SK-N-MC (cell line): ENCODE measurements around the gene KRTAP5-8.
"Not testable (repeated sequence)": the region's sequence is repeated elsewhere in the genome, so short reads cannot be mapped to it uniquely, and the experiment has no call there.

Source experiments
- DNase-seq: peaks from one replicate; pipeline ENCODE4 v3.0.0-alpha.2; 2011; ENCODE audit warnings: low read depth, low spot score
- H3K27ac ChIP-seq: fragments of 200-600 bp; sonication (generic); 2 replicates; pipeline ENCODE4 v1.5.1; 2016; ENCODE audit warnings: mixed run types
- H3K36me3 ChIP-seq: fragments of 200-600 bp; sonication (generic); 2 replicates; pipeline ENCODE4 v1.6.1; 2017; ENCODE audit warnings: antibody characterized with exemption, low read length, mixed read lengths; ENCODE audit not compliant: insufficient read depth
- H3K4me3 ChIP-seq: fragments of 200-600 bp; sonication (generic); 2 replicates; pipeline ENCODE4 v1.5.1; 2016
- H3K9ac ChIP-seq: fragments of 200-600 bp; sonication (generic); 2 replicates; pipeline ENCODE4 v1.8.0; 2017; ENCODE audit warnings: mixed run types, mixed read lengths; ENCODE audit not compliant: insufficient read length
- H3K9me3 ChIP-seq: fragments of 200-600 bp; sonication (generic); 2 replicates; pipeline ENCODE4 v1.6.1; 2017; ENCODE audit warnings: low read depth, mild to moderate bottlenecking, antibody characterized with exemption, low read length, moderate library complexity, mixed read lengths
- EZH2 ChIP-seq: fragments of 200-600 bp; sonication (generic); IDR thresholded peaks from one replicate; pipeline ENCODE4 v1.6.1; 2017; ENCODE audit warnings: antibody characterized with exemption
- FOXP2 ChIP-seq: optimal IDR thresholded peaks from 2 replicates; pipeline ENCODE3; 2011; ENCODE audit warnings: mild to moderate bottlenecking, moderate library complexity; ENCODE audit not compliant: insufficient read depth; ENCODE audit errors: extremely low read length, control extremely low read depth
- POLR2AphosphoS5 ChIP-seq: IDR thresholded peaks from 2 replicates; pipeline ENCODE4 v1.6.1; 2012; ENCODE audit warnings: mild to moderate bottlenecking, low read depth, low read length, borderline replicate concordance

The KRTAP5-8 gene

GRCh38 chr11:71563406-71563805, 25.6 kb downstream of the KRTAP5-8 start:
- no peaks in the 10 kb centered on the region for H3K36me3 ChIP-seq
- H3K9me3 ChIP-seq: no peaks in the 10 kb centered on the region
- DNase-seq: no peak
- no peak overlapping the region for H3K9ac ChIP-seq
- no peak overlapping the region for H3K27ac ChIP-seq
- H3K4me3 ChIP-seq: no peak overlapping the region
- TF ChIP-seq FOXP2: no peak
- no peak for TF ChIP-seq POLR2AphosphoS5
- TF ChIP-seq EZH2: no peak

- TF ChIP-seq EZH2 (no peak), FOXP2 (no peak), POLR2AphosphoS5 (no peak)
- H3K27ac ChIP-seq: no peak overlapping the region
- no peaks in the 10 kb centered on the region for H3K9me3 ChIP-seq
- no peaks in the 10 kb centered on the region for H3K36me3 ChIP-seq
- no peak overlapping the region for H3K9ac ChIP-seq
- no peak overlapping the region for H3K4me3 ChIP-seq
- DNase-seq: no peak
Observed at GRCh38 chr11:71564430-71564829, 26.6 kb downstream of the KRTAP5-8 start.

- no peaks in the 10 kb centered on the region for H3K9me3 ChIP-seq
- TF ChIP-seq FOXP2: no peak
- no peak for TF ChIP-seq EZH2
- no peak for TF ChIP-seq POLR2AphosphoS5
- no peak for DNase-seq
- H3K27ac ChIP-seq: no peak within 1 kb of the TSS
- H3K9ac ChIP-seq: no peak within 1 kb of the TSS
- no peak within 1 kb of the TSS for H3K4me3 ChIP-seq
- no peaks in the 10 kb centered on the region for H3K36me3 ChIP-seq
Observed at GRCh38 chr11:71565263-71565662, 27.4 kb downstream of the KRTAP5-8 start, which contains the start of gene KRTAP5-10. KRTAP5-10 (plus strand) TSS chr11:71565563; CDS start chr11:71565588, 25 bp downstream.

- Histone ChIP-seq H3K36me3 (no peaks in the 10 kb centered on the region), H3K9ac (no peak overlapping the region), H3K4me3 (no peak overlapping the region), H3K9me3 (no peaks in the 10 kb centered on the region), H3K27ac (no peak overlapping the region)
- no peak for TF ChIP-seq FOXP2
- DNase-seq: no peak
Observed at GRCh38 chr11:71566081-71566620, 28.3 kb downstream of the KRTAP5-8 start.

GRCh38 chr11:71566626-71567599, 29.1 kb downstream of the KRTAP5-8 start:
- not testable (repeated sequence) for H3K9me3 ChIP-seq, DNase-seq, H3K4me3 ChIP-seq, H3K27ac ChIP-seq, H3K9ac ChIP-seq, H3K36me3 ChIP-seq

- DNase-seq, H3K27ac ChIP-seq, H3K9me3 ChIP-seq: not testable (repeated sequence)
Observed at GRCh38 chr11:71567633-71568032, 29.8 kb downstream of the KRTAP5-8 start.

GRCh38 chr11:71568704-71569349, 31.0 kb downstream of the KRTAP5-8 start:
- no peak for TF ChIP-seq FOXP2
- no peak for TF ChIP-seq EZH2
- TF ChIP-seq POLR2AphosphoS5: no peak
- no peaks in the 10 kb centered on the region for H3K9me3 ChIP-seq
- no peak overlapping the region for H3K4me3 ChIP-seq
- no peak for DNase-seq
- no peaks in the 10 kb centered on the region for H3K36me3 ChIP-seq
- no peak overlapping the region for H3K27ac ChIP-seq
- H3K9ac ChIP-seq: no peak overlapping the region

More at GRCh38 chr11:71567633-71568032, 29.8 kb downstream of the KRTAP5-8 start:
- H3K36me3 ChIP-seq, H3K9ac ChIP-seq, H3K4me3 ChIP-seq: not testable (repeated sequence)

GRCh38 chr11:71571101-71571850, 33.5 kb downstream of the KRTAP5-8 start:
- not testable (repeated sequence) for H3K9ac ChIP-seq, H3K27ac ChIP-seq

More at GRCh38 chr11:71571101-71571850, 33.5 kb downstream of the KRTAP5-8 start:
- not testable (repeated sequence) for H3K36me3 ChIP-seq, DNase-seq, H3K9me3 ChIP-seq, H3K4me3 ChIP-seq
